Dermis blood vessel endothelial cell (primary cell): ENCODE results near the gene KIF12. TPM values are rescaled to one million over a fixed set of nuclear protein-coding genes. Genes with fewer than 3 reads are reported as not detected.
"Not testable (repeated sequence)": the region's sequence is repeated elsewhere in the genome, so short reads cannot be mapped to it uniquely, and the experiment has no call there.

Source experiments
- DNase-seq: peaks from one replicate; pipeline ENCODE4 v3.0.0; 2010
- total RNA-seq: library from RNA; depleted of rRNA; stranded (reverse); fragments of >200 nt; gene quantifications from 2 replicates; pipeline ENCODE4 v1.2.3, GENCODE V29; 2014

The KIF12 gene
- total RNA-seq, 1 donor from 2014 or later = 0.17 TPM

DNA sequence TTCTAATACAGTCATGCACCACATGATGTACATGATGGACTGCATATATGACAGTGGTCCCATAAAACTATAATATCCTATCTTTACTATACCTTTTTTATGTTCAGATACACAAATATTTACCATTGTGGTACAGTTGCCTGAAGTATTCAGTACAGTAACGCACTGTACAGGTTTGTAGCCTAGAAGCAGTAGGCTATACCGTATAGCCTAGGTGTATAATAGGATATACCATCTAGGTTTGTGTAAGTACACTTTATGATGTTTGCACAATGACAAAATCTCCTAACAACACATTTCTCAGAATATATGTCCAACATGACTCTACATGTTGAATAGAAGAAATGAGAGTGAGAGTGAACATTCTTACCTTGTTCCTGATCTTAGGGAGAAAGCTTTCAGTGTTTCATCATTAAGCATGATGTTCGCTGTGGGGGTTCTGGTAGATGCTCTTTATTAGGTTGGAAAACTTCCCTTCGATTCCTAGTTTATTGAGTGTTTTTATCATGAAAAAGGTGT lies 52.8 kb downstream of the KIF12 start:
- no peak for DNase-seq

DNA sequence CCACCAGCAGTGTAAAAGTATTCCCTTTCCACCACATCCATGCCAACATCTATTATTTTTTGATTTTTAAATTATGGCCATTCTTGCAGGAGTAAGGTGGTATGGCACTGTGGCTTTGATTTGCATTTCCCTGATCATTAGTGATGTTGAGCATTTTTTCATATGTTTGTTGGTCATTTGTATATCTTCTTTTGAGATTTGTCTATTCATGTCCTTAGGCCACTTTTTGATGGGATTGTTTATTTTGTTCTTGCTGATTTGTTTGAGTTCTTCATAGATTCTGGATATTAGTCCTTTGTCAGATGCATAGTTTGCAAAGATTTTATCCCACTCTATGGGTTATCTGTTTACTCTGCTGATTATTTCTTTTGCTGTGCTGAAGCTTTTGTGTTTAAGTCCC lies 55.4 kb downstream of the KIF12 start:
- not testable (repeated sequence) for DNase-seq

Other genes starting within 250 kb of the KIF12 start
- 11.7 and 19.5 TPM in 2 replicates for gene ZNF618, start 223.0 kb downstream of the KIF12 start, total RNA-seq
- gene AMBP, start 21.0 kb downstream of the KIF12 start, total RNA-seq = 0.17 TPM in 1 of 2 replicates, not detected in the other
- gene COL27A1, start 56.2 kb upstream of the KIF12 start, total RNA-seq = 3.3 and 6.0 TPM in 2 replicates
- gene ORM1, start 223.8 kb upstream of the KIF12 start, total RNA-seq = not detected in 2 replicates
- gene ORM2, start 230.6 kb upstream of the KIF12 start, total RNA-seq = not detected in 2 replicates